Measurements from ENCODE around the gene SCARB2. TPM values are rescaled to one million over a fixed set of nuclear protein-coding genes. Genes with fewer than 3 reads are reported as not detected.
A peak's percentile ranks its signal among the peaks of the same experiment; 100 is the strongest.

Gene SCARB2
- total and polyA plus RNA-seq, 2 of the 4 experiments (the other 2 are of a cell fraction), result 69.2 to 102 TPM

- H2AK5ac ChIP-seq (ENCODE audit: low read depth, low read length), result peak overlapping the region; percentile 53; the same call in 1 of the 2 replicates
- ATAC-seq (ENCODE audit: low read depth) (peak; percentile 48), DNase-seq (peak; percentile 69)
- H3K14ac ChIP-seq (replicated peaks; ENCODE audit: low read depth, low read length), result peak overlapping the region; percentile 19
- peak overlapping the region; percentile 19 for H3K4ac ChIP-seq (ENCODE audit: low read depth, low read length)
- H4K5ac ChIP-seq (ENCODE audit: low read depth, low read length), result peak overlapping the region; percentile 8
- WGBS, 2 experiments (ENCODE audit: extremely low coverage in 2 of 2, insufficient read length in 1 of 2), result no CpG with 5 or more reads among the region's 5 CpGs
- peaks cover 35% of the 10 kb centered on the region for H3K4me1 ChIP-seq (ENCODE audit: control insufficient read depth, insufficient read depth, low read length)
- H3K4me3 ChIP-seq (ENCODE audit: insufficient read depth, low read depth, low read length), result no peak overlapping the region
- H3K23ac ChIP-seq (ENCODE audit: low read depth, low read length), result peak overlapping the region; percentile 10
- H3K9me1 ChIP-seq (ENCODE audit: insufficient read depth, low read length), result peaks cover 19% of the 10 kb centered on the region
- no peaks in the 10 kb centered on the region for H3K9me3 ChIP-seq (ENCODE audit: control insufficient read depth, insufficient read depth, low read length)
- no TSS peak for BruUV-seq (replicated peaks)
- peak overlapping the region; percentile 37; the same call in 1 of the 2 replicates for H3K9ac ChIP-seq (ENCODE audit: low read depth, low read length)
- CTCF ChIA-PET, result interaction anchor here (0.6 kb wide), 1 partner anchor 982 kb away, joined by 3 read pairs; no protein-coding TSS in a partner anchor
- H2AFZ ChIP-seq (replicated peaks; ENCODE audit: low read length, poor library complexity), result no peak overlapping the region
- peak overlapping the region; percentile 63 for H3K4me2 ChIP-seq (ENCODE audit: low read depth, low read length)
- in situ Hi-C loops (cut with MboI; ENCODE audit: low sequenced_read_pairs) (loop anchor here (10.0 kb wide), 1 partner anchor 307 kb away; no protein-coding TSS in a partner anchor), dilution Hi-C loops (cut with HindIII; ENCODE audit: low sequenced_read_pairs, unreplicated experiment) (no loop called here), intact Hi-C loops (cut with micrococcal nuclease) (loop anchor here (2.0 kb wide), 1 partner anchor 15 kb away; the partner anchor contains the start of gene SCARB2)
- peak overlapping the region; percentile 10; the same call in 1 of the 2 replicates for H3K18ac ChIP-seq (ENCODE audit: low read depth, low read length)
- H4K91ac ChIP-seq (ENCODE audit: insufficient read depth, low read depth, low read length), result peak overlapping the region; percentile 39; the same call in 1 of the 2 replicates
- POLR2A ChIA-PET (ENCODE audit: unreplicated experiment), result no interaction called here
- TF ChIP-seq CTCF (conservative IDR thresholded peaks at IDR 0.05; ENCODE audit: low read depth, low read length) (no peak), MAZ (IDR thresholded peaks at IDR 0.05; ENCODE audit: borderline replicate concordance, low read depth, low read length) (no peak), POLR2A (IDR thresholded peaks at IDR 0.05; ENCODE audit: low read depth, low read length) (no peak), CEBPB (IDR thresholded peaks at IDR 0.05; ENCODE audit: low read depth, low read length) (no peak), ELK1 (IDR thresholded peaks at IDR 0.05; ENCODE audit: borderline replicate concordance, low read depth, low read length) (no peak), RAD21 (IDR thresholded peaks at IDR 0.05; ENCODE audit: low read length) (no peak), MAFK (IDR thresholded peaks at IDR 0.05; ENCODE audit: low read depth, low read length) (no peak), NFE2L2 (IDR thresholded peaks at IDR 0.05; ENCODE audit: low read depth, low read length) (no peak), RCOR1 (IDR thresholded peaks at IDR 0.05; ENCODE audit: insufficient replicate concordance, low read length) (no peak), FOS (IDR thresholded peaks at IDR 0.05; ENCODE audit: low read depth, low read length) (no peak), BHLHE40 (IDR thresholded peaks at IDR 0.05; ENCODE audit: low read depth, low read length) (no peak), RFX5 (IDR thresholded peaks at IDR 0.05; ENCODE audit: low read depth, low read length) (no peak), CHD1 (IDR thresholded peaks at IDR 0.05; ENCODE audit: low read depth, low read length) (no peak), MXI1 (IDR thresholded peaks at IDR 0.05; ENCODE audit: borderline replicate concordance, low read depth, low read length) (no peak)
- no peak overlapping the region for H2AK9ac ChIP-seq (replicated peaks; ENCODE audit: low read depth, low read length, poor library complexity)
- H2BK5ac ChIP-seq (ENCODE audit: low read depth, low read length, poor library complexity, severe bottlenecking), result peak overlapping the region; percentile 91
- H3K27ac ChIP-seq (ENCODE audit: insufficient read depth, low read length), result peak overlapping the region; percentile 66
- peaks cover 32 to 79% of the 10 kb centered on the region in 2 experiments for H3K79me1 ChIP-seq (ENCODE audit: low read depth in 1 of 2, low read length in 2 of 2)
- H2BK15ac ChIP-seq (ENCODE audit: low read depth, low read length), result no peak overlapping the region; the same call in 2 of the 3 replicates
- H3K36me3 ChIP-seq (ENCODE audit: control insufficient read depth, insufficient read depth, low read length), result peaks cover 8% of the 10 kb centered on the region
- H4K8ac ChIP-seq (ENCODE audit: low read depth in 2 of 2, low read length in 2 of 2), result peak overlapping the region in 1 of 2 experiments; percentile 6; a peak in 2 of 4 replicates
- peak overlapping the region; percentile 29; the same call in 1 of the 2 replicates for H2BK120ac ChIP-seq (ENCODE audit: low read depth, low read length)
- H4K20me1 ChIP-seq (ENCODE audit: insufficient read depth, low read length), result peaks cover 27% of the 10 kb centered on the region; the same call in 1 of the 2 replicates
- no peaks in the 10 kb centered on the region for H3K27me3 ChIP-seq (ENCODE audit: control insufficient read depth, insufficient read depth, low read length)
- no peak overlapping the region for H3K56ac ChIP-seq (ENCODE audit: extremely low read depth, insufficient read depth, low read length)
- 0 out of 2 replicates have a peak overlapping the region, but pooled peaks have one; percentile 4 for H2BK20ac ChIP-seq (ENCODE audit: low read depth, low read length)
Measured at GRCh38 chr4:76197971-76198410, 15.6 kb downstream of the SCARB2 start.
